HK-2 (cell line): ENCODE measurements around the gene WIPF1.
A peak's percentile ranks its signal among the peaks of the same experiment; 100 is the strongest.

Source experiments
- DNase-seq: peaks from one replicate; pipeline ENCODE4 v3.0.0-alpha.2; 2018; ENCODE audit not compliant: unreplicated experiment

Gene WIPF1

GRCh38 chr2:174621323-174621722, 23.7 kb upstream of the WIPF1 start:
- DNase-seq = no peak

DNA sequence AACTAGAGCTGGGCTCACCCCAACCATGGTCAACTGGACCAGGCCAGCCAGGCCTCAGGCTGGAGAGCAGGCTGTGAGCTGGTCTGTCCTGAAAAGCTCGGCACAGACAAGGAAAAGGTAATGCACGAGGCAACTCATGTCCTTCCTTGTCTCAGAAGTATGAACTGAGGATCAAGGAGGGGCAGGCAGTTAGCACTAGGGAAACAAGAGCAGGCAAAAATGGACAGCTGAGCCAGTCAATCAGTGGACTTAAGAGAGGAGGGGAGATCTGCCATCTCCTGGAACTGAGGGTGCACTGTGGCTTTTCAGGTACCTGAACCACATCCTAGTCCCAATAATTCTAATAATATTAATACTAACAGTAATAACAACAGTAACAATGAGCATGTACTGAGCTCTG, 20.6 kb upstream of the WIPF1 start:
- DNase-seq = no peak

GRCh38 chr2:174617718-174618117, 20.1 kb upstream of the WIPF1 start:
- DNase-seq = no peak

- no peak for DNase-seq
Measured at GRCh38 chr2:174617120-174617519, 19.5 kb upstream of the WIPF1 start.

GRCh38 chr2:174615871-174616436, 18.4 kb upstream of the WIPF1 start:
- no peak for DNase-seq

GRCh38 chr2:174614261-174614660, 16.7 kb upstream of the WIPF1 start:
- no peak for DNase-seq

DNA sequence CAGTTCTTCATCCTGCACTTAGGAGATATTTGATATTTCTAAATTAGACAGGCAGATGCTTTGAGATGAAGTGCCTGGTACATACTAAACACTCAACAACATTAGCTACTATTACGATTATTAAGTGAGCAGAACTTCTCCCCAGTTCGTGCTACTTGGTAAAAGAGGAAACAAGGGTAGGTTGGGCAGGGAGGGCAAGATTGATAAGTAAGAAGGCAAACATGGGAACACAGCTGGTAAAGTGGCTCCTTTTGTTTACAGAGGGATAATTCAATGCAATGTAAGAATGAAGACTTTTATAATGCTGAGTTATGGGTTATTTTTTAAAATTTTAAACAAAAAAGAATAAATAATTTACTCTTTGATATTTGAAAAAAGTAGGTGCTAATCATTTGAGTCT, 15.9 kb upstream of the WIPF1 start:
- no peak for DNase-seq

- no peak for DNase-seq
Measured at GRCh38 chr2:174612970-174613369, 15.4 kb upstream of the WIPF1 start.

- no peak for DNase-seq
Measured at GRCh38 chr2:174611854-174612253, 14.2 kb upstream of the WIPF1 start.

DNA sequence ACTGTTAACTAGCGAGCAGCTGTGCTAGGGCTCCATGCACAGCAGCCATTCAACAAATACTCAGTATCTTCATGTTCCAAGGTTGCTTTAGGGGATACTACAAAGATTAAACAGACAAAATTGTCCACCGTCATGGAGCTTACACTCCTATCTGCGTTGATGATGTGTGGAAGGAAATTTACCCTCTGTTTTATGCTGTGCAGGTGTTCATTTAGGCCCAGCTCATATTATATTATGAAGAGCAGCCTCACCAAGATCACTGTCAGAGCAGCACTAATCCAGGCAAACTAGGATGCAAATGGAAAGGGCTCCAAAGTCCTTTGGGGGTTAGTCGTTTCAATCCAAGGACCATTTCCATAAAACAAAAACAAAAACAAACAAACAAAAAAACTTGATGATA, 13.4 kb upstream of the WIPF1 start:
- no peak for DNase-seq

DNA sequence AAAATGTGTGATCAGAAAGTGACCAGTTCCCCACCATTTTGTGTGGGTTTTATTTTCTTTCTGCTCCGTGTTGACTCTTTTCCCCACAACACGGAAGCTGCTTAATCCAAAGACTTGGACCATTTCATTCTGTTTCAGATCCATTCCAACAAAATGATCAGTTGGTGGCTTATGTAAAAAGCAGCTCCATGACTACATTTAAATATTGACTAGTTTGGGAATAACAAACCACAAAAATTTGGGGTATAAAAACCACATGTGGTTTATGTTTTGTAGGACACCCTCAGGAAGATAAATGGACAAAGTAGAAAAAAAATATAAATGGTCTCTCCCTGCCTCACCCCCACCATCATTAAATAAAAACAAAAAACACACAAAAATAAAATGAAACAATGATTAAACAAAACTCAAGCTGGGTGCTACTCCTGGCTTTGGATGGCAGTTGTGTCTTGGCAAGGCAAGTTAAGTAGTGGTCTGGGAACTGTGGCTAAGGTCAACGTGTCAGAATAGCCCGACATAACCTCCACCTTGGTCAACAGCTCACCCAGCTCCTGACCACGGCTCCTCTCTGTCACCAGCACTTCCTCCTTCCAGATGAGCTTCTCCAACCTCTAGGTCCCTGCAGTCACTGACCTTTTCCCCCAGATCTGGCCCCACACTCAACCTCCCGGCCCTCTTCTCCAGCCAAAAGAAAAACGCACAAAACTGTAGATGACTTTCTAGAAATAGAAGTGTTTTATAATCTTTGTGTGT, 12.8 kb upstream of the WIPF1 start:
- DNase-seq = no peak

- no peak for DNase-seq
Measured at GRCh38 chr2:174609261-174609660, 11.7 kb upstream of the WIPF1 start.

DNA sequence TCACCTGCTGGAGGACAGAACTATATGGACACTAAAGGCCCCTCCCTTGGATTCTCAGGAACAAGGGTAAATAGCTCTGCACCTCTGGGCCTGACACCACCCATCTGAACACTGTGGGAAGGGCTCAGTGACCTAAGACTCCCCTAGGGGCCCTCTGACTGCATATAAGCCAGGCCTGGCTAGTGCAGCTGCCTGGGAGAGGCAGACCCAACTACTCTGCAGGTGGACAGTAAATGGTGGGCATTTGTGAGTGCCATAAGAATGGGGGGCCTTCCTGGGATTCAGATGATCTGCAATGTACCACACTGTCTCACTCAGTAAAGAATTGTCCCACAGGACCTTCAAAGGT, 11.2 kb upstream of the WIPF1 start:
- DNase-seq = no peak

- DNase-seq = no peak
Measured at GRCh38 chr2:174607989-174608865, 10.6 kb upstream of the WIPF1 start.

GRCh38 chr2:174607584-174607983, 10.0 kb upstream of the WIPF1 start:
- DNase-seq = no peak

DNA sequence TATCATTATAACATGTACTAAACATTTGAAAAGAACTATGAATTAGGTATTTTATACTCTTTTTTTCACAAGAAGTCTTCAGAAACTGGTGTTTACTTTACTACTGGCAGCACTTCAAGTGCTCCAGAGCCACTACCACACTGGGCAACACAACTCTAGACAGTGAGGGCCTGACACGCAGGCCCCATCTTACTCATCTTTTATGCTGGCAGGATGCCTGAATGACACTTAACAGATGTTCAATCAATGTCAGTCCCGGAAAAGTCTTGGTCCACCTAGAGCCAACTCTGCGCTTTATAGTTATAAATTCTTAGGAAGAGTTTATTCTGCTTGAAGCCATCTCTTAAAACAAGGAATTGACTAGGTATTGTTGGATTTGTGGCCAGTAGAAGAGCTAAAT, 8.7 kb upstream of the WIPF1 start:
- DNase-seq = peak; percentile 51

DNA sequence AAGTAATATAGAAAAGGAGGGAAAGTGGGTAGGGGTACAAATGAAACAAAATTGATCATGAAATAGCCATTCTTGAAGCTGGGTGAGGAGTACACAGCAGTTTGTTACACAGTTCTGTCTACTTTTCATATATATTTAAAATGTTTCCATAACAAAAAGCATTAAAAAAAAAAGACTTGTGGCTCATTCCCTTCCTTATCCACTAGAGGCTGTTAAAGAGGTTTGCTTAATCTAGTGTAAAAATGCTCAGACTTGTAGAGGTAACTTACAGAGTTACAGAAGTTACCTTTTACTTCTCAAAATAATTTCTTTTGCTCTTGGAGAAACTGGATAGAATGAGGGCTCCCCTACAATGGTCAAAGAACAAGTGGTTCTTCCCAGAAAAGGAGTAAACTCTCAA, 8.1 kb upstream of the WIPF1 start:
- DNase-seq = no peak

- no peak for DNase-seq
Measured at GRCh38 chr2:174603280-174603679, 5.7 kb upstream of the WIPF1 start.

GRCh38 chr2:174602745-174603144, 5.1 kb upstream of the WIPF1 start:
- no peak for DNase-seq

GRCh38 chr2:174600349-174600748, 2.7 kb upstream of the WIPF1 start:
- DNase-seq = no peak

DNA sequence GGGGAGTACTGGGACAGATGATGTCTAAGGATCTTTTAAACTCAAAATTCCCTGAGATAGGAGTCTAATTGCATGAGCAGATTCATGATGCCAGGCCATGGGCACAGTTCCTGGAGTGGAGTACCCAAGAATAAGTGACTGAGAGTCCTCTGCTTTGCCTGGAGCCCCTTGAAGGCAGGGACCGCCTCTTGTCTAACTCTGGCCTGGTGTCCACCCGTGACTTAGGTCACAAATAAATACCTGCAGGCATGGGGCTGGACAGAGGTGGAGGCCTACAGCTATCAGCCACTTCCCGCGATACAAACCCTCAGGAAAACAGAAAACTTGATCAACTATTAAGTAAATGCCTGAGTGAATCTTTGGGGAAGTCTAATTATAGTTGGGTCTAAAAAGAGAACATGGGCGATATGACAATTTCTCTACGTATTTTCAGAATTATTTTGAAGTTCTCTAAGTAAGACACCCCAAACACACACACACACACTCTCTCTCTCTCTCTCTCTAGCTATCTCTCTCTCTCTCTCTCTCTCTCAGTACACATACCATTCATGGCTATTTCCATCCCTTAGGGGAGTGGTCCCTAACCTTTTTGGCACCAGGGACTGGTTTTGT, 1.8 kb upstream of the WIPF1 start:
- no peak for DNase-seq

DNA sequence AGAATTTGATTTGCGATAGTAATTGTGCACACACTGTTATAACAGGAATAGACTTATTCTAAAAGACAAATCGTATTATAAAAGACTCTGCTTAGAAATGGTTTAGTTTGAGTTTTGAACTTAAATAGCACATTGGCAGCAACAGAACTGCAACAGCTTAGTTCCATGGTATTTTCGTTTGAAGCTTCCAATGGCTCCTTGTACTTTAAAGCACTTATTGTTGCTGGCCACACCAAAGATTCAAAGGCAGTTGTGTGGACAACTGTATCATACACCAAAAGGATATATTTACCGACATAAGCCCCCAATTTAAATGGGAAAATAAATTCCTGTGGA, 627 bp downstream of the WIPF1 start:
- no peak for DNase-seq
